Stimulated activated CD8-positive, alpha-beta memory T cell treated with anti-CD3 and anti-CD28 coated beads, Interleukin-12 subunit alpha, Interleukin-12 subunit beta, amount 100 ng/mL, for 24 hours (primary cell): ENCODE measurements around the gene ARPC2.
A peak's percentile ranks its signal among the peaks of the same experiment; 100 is the strongest.

Experiments used
- DNase-seq: peaks from one replicate; pipeline ENCODE4 v3.0.0-alpha.2; 2020; ENCODE audit errors: extremely low read depth

Gene ARPC2

DNA sequence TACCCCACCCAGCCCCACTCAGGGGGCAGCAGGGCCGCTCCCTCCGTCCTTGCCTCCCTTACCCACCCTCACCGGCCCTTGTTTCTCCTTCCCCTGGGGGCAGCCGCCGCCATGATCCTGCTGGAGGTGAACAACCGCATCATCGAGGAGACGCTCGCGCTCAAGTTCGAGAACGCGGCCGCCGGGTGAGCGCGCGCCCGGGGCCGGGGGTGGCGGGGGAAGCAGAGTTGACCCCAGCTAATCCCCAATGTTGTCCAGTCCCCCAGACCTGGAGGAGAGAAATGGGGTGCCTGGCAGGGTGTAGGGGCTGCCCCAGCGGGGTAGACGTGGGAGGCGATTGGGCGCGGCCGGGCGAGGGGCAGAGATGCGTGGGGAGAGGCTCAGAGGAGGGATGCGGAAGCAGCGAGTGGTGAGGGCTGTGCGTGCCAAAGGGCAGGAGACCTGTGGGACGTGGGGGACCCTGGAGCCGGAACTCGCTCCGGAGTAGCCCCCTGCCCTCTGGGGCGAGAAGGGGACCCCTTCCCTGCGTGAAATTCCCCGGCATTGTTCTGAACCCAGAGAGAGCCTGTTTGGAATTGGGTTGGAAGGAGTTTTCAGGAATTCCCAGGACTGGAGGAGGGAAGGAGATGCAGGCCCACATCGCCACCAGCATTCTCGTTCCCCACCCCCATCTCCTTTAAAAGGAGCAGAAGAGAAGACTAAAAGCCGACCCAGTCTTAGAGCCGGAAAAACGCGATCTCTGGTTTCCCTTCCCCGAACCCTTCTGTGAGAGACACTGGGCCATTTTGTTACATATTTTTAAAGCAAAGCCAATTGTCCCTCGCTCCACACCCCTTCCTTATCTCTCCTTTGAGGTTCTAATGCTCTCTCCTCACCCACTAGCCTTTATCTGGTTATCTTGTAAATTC is 625 bp downstream of the ARPC2 start:
- DNase-seq = peak; percentile 33

DNA sequence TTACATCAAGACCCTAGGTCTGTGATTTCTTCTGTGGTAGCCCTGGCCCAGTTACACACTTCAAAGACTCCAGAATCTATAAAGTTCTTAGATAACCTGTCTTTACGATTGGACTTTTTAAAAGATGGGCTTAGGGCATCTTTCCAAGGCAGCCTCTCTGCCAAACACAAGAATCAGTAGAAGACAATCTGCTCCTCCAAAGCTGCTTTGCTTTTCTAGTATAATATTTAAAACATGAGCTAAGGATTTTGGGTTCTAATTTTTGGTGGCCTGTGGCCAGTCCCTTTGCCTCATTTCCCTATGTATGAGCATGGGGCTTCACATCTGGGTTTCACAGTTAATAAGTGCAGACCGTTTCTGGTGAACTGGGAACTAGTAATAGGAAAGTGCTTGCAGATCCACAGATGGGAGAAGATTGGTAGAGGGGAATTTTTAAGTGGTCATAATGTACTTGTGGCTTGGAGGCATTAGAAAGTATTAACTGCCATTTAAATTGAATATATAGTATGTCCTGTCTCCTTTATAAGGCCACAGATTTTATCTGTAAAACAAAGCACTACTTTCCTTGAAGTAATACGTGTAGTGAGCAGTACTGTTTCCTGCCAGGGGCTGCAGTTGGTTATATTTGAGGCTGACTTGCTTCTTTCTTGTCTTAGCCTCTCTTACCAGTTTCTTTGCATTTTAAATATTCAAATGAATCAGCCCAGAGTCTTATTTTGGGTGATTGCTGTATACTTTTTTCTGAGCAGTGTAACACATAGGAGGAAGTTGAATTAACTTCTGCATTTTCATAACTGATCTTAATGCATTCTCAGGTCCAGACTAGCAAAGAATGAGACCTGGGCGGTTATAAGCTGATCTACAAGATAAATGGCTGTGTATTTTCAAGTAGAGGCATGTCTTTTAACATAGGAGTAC is 1.5 kb downstream of the ARPC2 start:
- DNase-seq = no peak

- DNase-seq = no peak
Observed at GRCh38 chr2:218219934-218220333, 2.9 kb downstream of the ARPC2 start.

GRCh38 chr2:218221000-218221399 is 4.0 kb downstream of the ARPC2 start:
- DNase-seq = no peak

DNA sequence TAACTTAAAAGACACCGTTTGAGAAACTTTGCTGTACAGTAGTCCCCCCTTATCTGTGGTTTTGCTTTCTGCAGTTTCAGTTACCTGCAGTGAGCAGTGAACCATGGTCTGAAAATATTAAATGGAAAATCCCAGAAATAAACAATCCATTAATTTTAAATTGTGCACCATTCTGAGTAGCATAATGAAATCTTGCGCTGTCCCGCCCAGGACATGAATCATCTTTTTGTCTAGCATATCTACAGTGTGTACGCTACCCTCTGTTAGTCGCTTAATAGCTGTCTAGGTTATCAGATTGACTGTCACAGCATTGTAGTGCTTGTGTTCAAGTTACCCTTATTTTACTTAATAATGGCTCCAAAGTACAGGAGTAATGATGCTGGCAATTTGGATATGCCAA is 6.1 kb downstream of the ARPC2 start:
- DNase-seq = no peak

- no peak for DNase-seq
Observed at GRCh38 chr2:218224186-218224585, 7.2 kb downstream of the ARPC2 start.

- DNase-seq = no peak
Observed at GRCh38 chr2:218226903-218227302, 9.9 kb downstream of the ARPC2 start.

GRCh38 chr2:218228366-218229090 is 11.5 kb downstream of the ARPC2 start:
- no peak for DNase-seq

- no peak for DNase-seq
Observed at GRCh38 chr2:218229239-218229638, 12.2 kb downstream of the ARPC2 start.

GRCh38 chr2:218229851-218230250 is 12.9 kb downstream of the ARPC2 start:
- no peak for DNase-seq

DNA sequence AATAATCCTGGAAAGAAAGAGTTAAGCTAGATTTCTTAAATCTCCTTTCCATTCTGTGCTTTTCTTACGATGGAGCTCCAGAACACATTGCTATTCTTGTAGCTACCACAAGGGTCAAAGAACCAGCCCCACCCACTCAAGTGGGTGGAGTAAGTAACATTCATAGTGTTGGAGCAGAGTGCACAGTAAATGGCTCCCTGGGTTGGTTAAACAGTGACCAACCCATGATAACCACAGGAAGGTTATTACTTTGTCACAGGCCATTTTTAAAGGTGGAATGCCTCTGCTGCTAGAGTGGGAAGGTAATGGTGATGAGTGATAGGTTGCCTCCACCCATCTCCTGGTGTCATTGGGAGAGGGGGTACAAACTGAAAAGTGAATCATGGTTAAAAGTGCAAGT is 13.9 kb downstream of the ARPC2 start:
- no peak for DNase-seq

DNA sequence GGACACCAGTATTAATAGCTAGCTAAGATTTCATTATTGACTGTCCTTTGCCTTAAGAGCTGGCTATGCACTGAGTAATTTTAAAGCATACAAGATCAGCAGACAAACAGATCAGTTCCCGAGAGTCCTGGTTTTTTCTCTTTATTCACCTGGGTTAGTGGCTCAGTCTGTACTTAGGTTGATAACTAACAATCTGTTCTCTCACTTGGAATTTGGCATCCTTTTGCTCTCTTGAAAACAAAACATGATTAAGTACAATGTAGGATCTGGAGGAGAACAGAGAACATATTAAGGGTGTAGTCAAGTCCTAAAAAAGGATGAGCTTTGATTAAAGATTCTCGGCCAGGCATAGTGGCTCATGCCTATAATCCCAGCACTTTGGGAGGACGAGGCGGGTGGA is 16.6 kb downstream of the ARPC2 start:
- no peak for DNase-seq

- no peak for DNase-seq
Observed at GRCh38 chr2:218234521-218234920, 17.5 kb downstream of the ARPC2 start.

- no peak for DNase-seq
Observed at GRCh38 chr2:218235017-218235416, 18.0 kb downstream of the ARPC2 start.

DNA sequence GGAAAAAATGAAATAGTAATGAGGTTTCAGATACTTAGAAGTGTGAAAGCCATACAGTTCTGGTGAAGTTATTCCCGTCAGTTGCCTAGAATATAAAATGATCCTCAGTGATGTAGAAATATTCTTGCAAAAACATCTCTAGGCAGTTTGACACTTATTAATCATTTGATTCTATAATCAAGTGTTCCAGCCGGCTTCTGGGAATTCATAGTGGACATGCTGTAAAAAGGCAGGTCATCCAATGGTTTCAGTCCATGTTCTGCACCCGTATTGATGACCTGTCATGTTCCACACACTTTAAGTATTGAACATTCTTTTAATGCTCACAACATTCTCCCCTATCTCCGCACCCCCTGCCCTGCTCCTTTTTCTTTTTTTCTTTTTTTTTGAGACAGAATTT is 19.8 kb downstream of the ARPC2 start:
- no peak for DNase-seq

GRCh38 chr2:218238887-218239286 is 21.9 kb downstream of the ARPC2 start:
- no peak for DNase-seq

DNA sequence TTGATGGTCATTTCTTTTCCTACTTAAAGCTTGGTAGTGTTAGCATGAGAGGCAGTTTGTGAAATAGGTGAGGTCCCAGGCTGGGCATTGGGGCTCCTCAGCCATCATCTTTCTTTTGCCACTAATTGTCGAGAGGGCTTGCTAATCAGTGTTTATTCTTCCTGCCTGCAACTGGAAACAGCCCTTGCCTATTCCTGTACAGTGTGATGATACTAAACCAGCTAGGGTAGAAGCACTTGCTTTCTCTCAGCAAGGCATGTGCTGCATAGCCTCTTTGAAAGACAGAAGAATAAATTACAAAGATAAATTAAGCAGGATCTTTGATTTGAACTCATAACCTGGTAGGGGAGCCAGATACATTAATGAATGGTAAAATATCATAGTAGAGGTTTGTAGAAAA is 27.2 kb downstream of the ARPC2 start:
- DNase-seq = no peak

- no peak for DNase-seq
Observed at GRCh38 chr2:218244665-218245064, 27.7 kb downstream of the ARPC2 start.

- DNase-seq = no peak
Observed at GRCh38 chr2:218245214-218245613, 28.2 kb downstream of the ARPC2 start.

- DNase-seq = no peak
Observed at GRCh38 chr2:218249691-218250090, 32.7 kb downstream of the ARPC2 start.

DNA sequence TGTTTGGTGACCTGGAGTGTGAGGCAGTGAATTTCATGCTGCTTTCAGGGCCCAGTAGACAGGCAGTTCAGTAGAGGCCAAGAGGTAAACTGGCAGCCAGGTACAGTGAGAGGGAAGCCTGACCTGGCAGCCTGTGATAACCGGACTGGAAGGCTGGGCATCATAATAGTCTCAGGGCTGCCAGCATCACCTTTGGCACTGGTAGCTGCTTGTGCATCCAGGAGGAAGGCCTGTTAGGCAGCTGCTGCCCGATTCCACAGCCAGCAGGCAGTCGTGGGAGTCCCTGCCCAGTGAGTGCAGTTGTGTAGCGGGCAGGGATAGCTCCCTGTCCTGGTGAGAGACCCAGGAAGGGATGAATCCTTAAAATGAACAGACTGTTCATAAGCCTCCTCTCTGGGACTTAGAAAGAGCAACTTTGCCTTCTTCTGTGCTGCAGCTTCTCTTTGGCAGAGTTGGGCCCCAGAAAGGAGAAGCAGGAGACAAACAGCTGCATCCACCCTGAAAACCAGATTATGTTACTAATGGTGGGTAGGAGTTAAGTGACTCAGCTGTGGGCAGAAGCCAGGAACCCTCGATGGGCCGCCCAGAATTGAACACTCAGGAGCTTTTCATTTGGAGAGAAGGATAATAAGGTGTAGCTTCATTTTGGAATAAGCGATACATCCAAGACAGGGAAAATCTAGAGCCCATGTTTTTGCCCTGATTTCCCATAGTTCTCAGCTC is 35.7 kb downstream of the ARPC2 start:
- DNase-seq = no peak
